Stimulated activated CD4-positive, alpha-beta T cell treated with anti-CD3 and anti-CD28 coated beads, TNF-alpha, amount 100 ng/mL, for 48 hours (primary cell): ENCODE data around the gene ADPRM.
"Not testable (repeated sequence)": the region's sequence is repeated elsewhere in the genome, so short reads cannot be mapped to it uniquely, and the experiment has no call there.

ENCODE experiments used
- DNase-seq, 3 donors: peaks; one replicate each; pipeline ENCODE4 v3.0.0-alpha.2; 2020; ENCODE audit warnings: low read depth in 3 of 3

Gene ADPRM, protein sequence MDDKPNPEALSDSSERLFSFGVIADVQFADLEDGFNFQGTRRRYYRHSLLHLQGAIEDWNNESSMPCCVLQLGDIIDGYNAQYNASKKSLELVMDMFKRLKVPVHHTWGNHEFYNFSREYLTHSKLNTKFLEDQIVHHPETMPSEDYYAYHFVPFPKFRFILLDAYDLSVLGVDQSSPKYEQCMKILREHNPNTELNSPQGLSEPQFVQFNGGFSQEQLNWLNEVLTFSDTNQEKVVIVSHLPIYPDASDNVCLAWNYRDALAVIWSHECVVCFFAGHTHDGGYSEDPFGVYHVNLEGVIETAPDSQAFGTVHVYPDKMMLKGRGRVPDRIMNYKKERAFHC

DNA sequence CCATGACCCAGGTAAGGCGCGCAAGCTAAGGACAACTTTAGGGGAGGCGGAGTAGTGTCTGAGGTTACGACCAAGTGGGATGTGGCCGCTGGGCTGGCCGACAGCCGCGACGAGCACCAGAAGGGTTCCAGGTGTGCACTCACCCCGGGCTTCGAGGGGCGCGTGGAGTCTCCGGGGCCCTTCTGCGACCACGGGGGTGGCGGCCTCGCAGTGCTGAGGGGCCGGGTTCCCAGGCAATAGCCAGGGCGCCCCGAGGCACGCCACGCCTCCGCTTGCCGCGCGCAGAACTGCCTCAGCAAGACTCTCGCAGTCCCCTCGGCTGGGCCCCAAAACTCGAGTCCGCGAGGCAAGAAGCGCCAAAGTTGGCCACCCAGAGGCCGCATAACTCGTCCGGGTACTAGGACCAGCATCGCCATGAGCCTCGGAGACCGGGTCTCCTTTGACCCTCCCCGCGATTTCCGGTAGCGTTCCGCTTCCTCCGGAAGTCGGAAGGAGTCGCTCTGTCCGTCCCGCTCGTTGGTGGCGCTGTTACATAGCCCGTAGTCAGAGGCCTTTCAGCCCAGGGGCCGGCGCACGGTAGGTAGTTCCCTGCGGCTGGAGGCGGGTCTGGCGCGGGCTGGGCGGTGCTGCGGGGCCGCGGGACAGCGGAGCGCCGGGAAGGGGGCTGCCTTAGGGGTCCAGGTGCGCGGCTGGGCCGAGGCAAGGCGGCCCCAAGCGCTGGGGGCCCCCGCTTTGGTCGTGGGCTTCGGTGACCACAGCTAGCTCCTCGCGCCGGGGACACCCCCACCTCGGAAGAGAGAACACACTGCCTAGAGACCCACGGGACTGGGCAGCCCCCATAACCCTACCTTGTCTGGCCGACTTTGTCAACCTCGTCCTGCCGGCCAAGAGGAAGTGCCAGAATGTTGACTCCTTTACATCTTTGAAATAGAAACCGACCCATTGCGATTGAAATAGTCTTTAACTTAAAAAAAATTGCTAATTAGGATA is at the start of gene ADPRM, which contains the start of gene SCO1:
ADPRM (plus strand) TSS at position 503 of the 990 bp plus-strand sequence. CDS start 7,333 bp downstream, outside the sequence.
SCO1 (minus strand) TSS at position 442 of the 990 bp plus-strand sequence; CDS start at position 416, 26 bp downstream.
- peak; percentile 78 to 83 (median 81) for DNase-seq

DNA sequence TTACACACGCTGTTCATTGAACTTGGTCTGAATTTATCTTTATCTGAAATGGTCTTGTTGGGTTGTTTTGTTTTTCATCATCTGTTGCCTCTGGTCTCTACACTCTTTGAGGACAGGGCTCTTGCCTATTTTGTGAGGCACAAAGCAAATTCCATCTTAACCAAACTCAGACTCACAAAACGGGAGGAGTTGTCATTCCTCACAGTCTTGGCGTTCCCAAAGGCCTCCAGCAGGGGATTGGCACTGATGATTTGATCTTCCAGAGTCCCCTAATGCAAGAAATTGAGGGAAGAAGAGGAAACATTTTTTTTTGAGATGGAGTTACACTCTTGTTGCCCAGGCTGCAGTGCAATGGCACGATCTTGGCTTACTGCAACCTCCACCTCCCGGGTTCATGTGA is 49.0 kb upstream of the ADPRM start:
- DNase-seq = no peak

DNA sequence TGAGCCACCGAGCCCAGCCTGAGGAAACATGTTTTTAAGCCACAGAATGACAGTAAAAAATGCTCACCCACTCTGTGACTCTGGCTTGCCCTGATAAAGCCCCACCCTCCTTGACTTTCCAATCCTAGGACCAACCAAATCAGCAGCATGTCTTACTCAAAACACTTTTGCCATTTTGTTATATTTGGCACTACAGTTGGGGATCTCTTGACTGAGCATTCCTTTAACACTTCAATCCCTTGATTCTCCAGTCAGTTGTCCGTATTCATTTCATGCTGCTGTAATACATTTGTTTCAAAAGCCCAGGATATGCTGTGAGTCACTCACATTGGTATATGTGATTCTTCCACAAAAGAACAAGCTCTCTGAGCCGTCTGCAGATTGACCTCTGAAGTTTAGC is 48.4 kb upstream of the ADPRM start:
- no peak for DNase-seq

DNA sequence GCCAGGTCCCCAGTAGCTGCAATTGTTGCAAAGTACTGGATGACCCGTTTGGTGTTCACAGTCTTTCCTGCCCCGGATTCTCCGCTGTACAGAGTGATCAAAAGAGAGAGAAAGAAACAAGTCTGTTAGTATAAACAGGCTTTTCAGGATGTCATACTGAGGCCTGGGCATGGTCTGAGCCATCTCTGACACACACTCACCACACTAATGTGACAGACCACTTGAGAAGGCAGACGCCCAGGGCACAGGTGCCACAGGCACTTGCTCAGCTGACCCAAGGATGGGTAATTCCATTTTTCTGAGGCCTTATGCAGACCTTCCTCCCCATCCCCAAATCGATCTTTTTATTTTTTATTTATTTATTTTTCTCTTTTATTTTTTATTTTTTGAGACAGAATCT is 47.8 kb upstream of the ADPRM start:
- DNase-seq = no peak

DNA sequence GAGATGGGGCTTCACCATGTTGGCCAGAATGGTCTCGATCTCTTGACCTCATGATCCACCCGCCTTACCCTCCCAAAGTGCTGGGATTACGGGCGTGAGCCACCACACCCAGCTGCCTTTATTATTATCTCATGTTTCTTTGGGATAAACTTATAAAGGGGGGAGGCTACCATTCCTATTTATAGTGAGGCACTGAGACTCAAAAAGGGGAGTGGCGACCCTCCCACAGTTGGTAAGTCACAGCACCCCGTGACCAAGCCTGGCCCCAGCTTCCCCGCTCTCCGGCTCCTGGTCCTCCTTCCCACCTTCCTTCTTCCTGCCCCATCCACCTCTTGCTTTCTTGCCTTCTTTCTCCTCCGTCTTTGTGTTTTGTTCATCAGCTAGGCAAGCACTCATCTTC is 45.5 kb upstream of the ADPRM start:
- DNase-seq = no peak

DNA sequence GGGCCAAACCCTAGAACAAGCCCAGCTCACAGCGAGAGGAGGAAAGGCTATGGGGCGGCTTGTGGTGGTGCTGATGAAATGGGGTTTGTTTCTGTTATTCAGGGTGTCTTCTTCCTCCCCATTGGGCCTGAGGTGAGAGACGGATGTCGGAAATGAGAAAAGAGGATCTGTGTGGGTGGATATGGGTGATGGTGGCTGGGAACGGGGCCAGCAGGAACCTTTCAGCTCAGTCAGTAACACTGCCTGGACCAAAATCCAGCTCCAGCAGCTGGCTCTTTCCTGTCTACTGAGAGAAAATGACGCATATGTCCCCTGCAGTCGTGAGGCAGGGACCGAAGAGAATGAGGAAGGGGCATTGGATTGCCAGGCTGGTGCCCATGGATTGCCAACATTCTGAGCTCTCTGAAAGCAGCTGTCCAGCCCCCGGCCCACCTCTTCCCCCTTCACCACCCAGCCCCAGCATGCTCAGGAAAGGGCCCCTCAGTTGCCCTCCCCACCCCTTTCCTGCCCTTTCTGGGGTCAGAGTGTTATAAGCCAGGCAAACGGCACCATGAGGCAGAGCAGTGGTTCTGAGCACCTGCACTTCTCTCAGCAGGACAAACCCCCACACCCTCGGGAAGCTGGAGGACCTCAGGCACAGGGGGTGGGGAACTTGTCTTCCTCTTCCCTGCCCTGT is 44.3 kb upstream of the ADPRM start:
- no peak for DNase-seq

DNA sequence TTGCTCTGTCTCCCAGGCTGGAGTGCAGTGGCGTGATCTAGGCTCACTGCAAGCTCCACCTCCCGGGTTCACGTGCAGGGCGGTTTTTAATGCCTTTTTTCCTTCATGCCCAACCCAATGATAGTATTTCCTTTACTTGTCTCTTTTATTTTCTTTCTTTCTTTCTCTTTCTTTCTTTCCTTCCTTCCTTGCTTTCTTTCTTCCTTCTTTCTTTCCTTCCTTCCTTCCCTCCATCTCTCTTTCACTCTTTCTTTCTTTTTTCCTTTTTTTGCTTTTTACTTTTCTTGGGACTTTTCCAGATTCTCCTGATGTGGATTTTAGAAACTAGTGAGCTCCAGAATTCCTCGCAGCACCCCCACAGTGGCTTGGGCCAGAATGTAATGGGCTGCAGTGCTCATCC is 43.4 kb upstream of the ADPRM start:
- no peak for DNase-seq

DNA sequence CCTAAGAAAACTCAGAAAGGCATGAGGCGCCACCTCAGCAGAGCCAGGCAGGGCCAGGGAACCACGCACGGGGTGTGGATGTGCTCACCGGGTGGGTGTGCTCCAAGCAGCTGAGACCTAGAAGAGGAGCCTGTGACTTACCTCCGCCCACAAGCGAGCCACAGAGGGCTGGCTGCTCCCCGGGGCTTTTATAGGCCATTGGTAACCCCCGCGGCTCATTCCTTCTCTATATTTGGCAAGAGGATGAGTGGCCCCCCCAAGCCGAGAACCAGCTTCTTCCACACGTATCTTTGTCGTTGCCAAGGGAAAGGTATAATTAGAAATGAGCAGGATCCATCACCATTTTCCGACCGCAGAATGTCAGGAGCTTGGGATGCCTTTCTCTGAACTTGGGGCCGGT is 40.2 kb upstream of the ADPRM start, which contains the start of gene MYH3:
MYH3 (minus strand) TSS at position 162 of the 400 bp plus-strand sequence. CDS start 2,245 bp downstream, outside the sequence.
- DNase-seq = no peak

DNA sequence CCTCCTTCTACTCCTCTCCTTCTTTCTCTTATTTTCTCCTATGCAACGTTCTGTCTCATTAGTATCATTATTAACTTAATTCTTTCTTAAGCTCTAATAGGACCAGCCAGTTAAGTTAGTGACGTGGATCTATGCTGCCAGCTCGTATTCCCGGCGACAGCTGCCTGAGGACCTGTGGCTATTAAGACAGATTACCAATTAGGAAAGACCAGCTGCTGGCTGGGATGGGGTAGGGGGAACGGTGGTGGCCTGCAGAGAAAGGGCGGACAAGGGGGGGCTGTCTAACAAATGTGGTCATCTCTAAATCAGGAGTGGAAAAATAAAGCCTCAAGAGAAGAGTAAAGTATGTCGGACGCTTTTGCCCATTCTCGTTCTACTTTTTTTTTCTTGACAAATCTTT is 39.5 kb upstream of the ADPRM start:
- no peak for DNase-seq

DNA sequence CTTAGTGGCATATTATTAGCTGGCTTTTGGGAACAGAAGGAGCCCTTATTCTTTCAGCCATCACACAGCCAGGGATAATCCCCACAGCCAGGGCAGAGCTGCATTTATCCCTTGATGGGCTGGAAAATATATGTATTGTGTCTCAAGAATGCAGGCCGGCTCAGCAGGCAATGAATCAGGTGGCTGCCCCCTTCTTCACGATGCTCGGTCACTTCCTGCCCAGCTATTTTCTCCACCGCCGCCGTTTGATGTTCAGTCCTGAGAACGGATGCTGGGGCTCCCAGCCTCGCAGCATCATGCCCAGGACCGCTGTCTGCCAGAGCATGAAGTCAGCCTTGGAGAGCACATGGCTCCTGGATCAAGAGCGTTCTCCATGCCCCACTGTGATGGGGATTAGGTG is 36.0 kb upstream of the ADPRM start:
- no peak for DNase-seq

DNA sequence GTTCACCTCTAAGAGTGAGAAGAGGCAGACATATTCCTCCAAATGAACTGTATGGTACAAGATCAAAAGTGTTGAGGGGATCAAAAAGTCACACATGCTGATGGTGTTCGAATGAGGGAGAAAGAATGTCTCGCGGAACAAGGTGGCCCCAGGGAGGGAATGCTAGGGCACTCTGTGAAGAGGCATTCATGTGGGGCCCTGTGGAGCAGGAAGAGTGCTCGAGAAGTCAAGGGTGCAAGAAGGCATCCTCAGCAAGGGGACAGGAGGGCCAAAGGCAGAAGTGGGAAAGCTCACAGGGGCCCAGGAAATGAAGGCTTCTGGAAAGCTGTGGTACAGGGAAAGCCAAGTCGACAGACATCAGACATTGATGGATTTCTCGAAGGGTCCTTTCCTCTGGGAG is 34.2 kb upstream of the ADPRM start:
- DNase-seq = no peak

DNA sequence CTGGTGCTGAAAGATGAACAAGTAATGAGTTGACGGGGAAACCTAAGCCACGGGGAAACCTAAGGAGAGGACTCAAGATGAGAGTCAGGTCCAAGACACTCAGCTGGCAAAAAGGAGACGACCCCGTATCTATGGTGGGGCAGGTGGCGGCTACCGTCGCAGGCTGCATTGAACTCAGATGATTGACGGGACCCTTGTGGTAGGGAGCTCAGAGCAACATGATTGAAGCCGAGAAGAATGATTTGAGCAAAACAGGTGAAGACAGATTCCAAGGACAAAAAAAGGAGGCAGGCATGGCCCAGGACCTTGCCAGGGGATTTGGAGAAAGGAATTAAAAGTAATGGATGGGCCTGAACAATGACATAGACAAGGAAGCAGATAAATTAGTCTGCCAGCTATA is 32.8 kb upstream of the ADPRM start:
- no peak for DNase-seq

DNA sequence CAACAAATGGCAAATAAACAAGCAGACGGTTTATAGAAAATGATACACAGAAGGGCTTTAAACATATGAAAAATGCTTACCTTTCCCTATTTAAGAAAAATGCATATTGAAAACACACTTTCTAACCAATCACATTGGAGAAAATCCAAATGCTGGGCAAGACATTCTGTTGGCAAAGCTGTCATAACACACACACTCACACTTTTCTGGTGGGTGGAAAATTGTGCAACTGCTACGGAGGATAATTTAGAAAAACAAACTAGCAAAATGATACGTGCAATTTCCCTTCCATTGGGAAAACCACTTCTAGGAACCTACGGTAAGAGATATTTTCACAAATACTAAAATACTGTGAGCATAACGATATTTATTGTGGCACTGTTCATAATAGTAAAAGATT is 30.5 kb upstream of the ADPRM start:
- no peak for DNase-seq

DNA sequence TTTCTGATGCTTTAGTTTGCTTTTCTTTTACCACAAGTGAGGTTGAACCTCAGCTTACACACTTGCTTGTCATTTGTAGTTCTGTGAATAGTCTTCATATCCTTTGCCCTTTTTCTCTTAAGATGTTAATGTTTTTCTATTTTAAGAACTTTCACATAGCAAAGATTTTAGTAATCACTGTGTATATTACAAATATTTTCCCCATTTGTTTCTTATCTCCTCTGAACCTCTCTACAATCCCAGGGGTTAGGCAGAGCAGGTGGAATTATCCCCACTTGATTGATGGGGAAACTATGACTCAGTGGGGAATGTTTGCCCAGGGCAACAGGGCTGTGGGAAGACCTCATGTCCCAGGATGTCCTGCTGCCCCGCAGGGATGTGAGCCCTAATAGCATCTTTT is 28.6 kb upstream of the ADPRM start:
- no peak for DNase-seq

DNA sequence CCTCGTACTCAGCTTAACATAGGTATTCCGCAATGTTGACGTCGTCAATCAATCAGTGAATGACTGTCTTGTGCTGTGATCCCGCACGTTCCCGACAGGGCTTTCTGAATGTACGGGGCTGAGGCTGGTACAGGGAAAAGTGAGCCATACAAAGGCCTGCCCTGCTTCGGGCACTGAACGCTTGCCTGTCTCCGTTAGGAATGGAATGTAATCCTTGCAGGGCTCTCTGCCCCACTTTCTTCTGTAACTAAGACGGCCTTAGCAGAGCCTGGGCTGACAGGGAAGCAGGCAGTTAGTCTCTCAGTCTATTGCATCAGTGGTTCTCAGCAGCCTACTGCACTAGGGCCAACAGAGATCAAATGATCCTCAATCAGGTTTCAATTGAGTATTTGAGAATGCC is 24.1 kb upstream of the ADPRM start:
- no peak for DNase-seq

DNA sequence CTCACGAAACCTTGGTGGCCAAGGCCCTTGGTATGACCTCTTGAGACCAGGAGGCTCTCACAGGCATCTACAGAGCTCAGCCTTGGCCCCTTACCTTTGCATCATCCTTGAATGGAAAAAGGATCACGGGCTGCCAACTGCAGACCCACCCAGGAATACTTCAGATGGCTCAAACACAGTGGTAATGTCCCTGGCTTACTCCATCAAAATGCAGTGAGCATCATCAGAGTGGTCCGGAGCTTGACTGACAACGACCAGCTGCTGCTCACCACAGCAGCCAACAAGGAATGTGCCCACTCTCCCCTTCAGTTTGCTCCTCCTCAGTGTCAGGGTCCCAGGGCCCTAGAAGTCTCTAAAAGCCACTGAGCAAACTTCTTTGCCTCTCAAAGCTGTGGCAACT is 22.7 kb upstream of the ADPRM start:
- DNase-seq = no peak

DNA sequence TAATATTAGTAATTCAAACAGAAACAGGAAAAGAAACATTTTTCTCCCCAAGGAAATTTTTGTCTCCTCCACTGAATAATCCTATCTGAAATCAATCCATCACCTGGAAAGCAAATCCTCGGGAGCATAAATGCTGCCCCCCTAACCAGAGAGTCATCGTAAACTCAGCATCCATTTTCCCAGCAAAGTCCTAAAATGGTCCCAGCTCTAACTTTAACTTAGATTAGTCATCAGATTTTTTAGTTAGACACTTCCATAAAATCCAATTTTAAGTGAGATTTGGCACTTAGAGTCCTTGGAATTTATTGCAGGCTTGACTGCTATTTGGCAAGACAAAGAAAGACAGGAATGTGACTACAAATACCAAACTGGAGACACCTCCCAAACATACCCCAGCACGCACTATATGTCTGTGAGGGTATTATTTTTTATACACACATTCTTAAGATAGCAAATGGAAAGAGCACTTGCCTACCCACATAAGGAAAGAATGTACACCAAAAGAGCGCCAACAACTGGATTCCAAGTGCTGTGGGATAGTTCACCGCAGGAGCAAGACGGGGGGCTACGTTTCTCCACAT is 15.4 kb upstream of the ADPRM start:
- no peak for DNase-seq

DNA sequence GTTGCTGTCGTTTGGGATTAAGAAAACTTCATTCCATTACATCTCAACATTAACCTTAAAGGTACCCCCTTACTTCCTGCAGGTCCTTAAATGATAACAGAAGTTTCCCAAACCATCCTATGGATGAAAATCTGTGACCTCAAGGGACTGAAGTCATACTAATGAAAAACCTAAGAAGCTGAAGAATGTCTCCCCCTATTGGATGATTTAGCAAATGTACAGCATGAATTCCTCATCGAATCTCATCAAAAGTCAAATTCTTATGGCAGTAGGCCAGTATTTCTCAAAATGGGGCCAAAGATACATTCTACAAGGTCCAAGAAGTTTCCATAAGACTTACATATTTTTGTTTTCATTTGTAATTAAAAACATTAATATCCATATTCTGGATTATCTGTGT is 13.5 kb upstream of the ADPRM start:
- DNase-seq = no peak

DNA sequence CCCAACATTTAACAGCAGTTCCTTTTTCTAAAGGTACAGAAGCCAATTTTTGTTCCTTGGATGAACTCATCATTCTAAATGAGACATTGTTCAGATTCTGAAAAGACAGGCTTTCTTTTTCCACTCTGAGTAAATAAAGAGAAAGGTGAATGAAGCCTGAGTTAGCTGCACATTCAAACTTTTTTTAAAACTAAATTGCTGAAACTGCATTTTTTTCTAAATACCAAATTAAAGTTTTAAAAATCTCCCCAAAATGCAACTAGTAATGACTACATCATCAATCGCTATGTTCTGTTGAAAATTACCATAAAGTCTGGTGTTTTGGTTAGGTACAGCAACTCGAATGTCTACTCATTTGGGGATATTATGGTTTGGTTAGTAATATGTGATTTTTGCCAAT is 9.9 kb upstream of the ADPRM start:
- DNase-seq = no peak

DNA sequence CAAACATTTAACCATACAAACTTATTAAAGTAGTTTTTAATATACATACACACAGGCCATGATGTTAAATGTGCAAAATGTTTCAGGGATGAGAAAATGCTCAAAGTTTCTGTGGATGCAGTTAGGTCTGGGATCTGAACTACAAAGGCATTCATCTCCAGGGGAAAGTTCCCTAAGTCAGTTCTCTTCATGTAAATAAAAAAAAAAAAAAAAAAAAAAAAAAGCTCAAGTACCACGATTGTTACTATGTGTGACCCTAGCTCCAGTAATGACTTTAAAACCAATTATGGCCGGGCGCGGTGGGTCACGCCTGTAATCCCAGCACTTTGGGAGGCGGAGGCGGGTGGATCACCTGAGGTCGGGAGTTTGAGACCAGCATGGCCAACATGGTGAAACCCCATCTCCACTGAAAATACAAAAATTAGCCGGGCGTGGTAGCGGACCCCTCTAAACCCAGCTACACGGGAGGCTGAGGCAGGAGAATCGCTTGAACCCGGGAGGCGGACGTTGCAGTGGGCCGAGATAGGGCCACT is 1.5 kb upstream of the ADPRM start:
- not testable (repeated sequence) for DNase-seq

DNA sequence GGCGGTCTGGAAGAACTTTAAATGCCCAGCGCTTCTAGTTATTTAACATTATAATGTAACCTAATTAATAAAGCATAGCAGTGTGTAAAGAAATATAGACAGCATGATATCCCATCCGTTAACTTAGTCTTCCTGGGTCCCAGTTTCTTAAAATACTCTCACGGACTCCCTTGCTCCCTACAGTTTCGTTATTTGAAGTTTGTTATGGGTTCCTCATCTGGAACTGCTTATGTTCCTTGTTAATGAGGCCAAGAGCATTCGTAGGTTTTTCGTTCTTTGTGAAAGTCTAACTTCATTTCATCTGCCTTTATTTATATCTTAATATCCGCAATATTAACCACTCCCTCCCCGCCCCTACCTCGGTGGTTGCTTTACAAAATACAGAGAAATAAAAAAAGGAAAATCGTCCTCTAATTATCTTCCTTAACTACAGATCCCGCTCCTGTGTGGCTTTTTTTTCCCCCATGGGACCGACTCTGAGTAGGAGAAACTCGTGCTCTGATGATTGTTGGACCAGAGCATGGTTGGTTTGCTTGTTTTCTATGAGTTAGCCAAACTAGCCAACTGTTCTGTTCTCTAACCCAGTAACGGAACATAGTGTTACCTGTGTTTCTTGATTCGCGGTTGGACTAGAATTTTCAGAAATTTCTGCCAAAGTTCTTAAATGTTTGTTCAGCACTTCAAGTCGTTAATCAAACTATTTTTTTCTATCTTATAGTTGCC is 863 bp downstream of the ADPRM start:
- no peak for DNase-seq
